SK-N-SH (cell line): ENCODE data around the gene EMILIN2. TPM values are rescaled to one million over a fixed set of nuclear protein-coding genes. Genes with fewer than 3 reads are reported as not detected.

ENCODE experiments used
- CTCF ChIA-PET: fragments of 300-600, 350-600 bp; formaldehyde crosslinking; extraction: SDS; loops from one replicate; lab custom pipeline; 2021; lab: Yijun Ruan, JAX
- POLR2A ChIA-PET: fragments of 350-600 bp; sonication (Branson Sonifier 250); formaldehyde crosslinking; extraction: SDS; loops from one replicate; lab custom pipeline; 2020; ENCODE audit warnings: antibody characterized with exemption, inconsistent platforms; lab: Yijun Ruan, JAX
- DNase-seq: peaks from one replicate; pipeline ENCODE4 v3.0.0; 2012
- H2AFZ ChIP-seq: fragments of 200-600 bp; sonication (generic); 2 replicates; pipeline ENCODE4 v1.8.1; 2016; ENCODE audit warnings: antibody characterized with exemption, mild to moderate bottlenecking, low read depth
- H3F3A ChIP-seq: fragments of 200-600 bp; sonication (generic); replicated peaks from 2 replicates; pipeline ENCODE3; 2016; ENCODE audit warnings: antibody characterized with exemption, mild to moderate bottlenecking; ENCODE audit not compliant: insufficient read depth
- H3K27ac ChIP-seq, 2 experiments: fragments of 200-500 bp in 1 of 2; fragments of 200-600 bp in 1 of 2; sonication (Bioruptor generic) in 1 of 2; sonication (generic), shearing (Covaris generic) in 1 of 2; 2 replicates each; pipeline versions ENCODE4 v1.5.1 to v1.6.1; 2014 to 2016; ENCODE audit warnings: low read depth in 2 of 2, inconsistent platforms in 1 of 2, low read length in 1 of 2, mild to moderate bottlenecking in 1 of 2, mixed read lengths in 1 of 2
- H3K27me3 ChIP-seq: fragments of 200-600 bp; sonication (generic), shearing (Covaris generic); 2 replicates; pipeline ENCODE4 v1.6.1; 2016; ENCODE audit warnings: mixed run types; ENCODE audit not compliant: insufficient read depth
- H3K36me3 ChIP-seq, 2 experiments: fragments of 200-500 bp in 1 of 2; fragments of 200-600 bp in 1 of 2; sonication (Bioruptor generic) in 1 of 2; sonication (generic) in 1 of 2; replicated peaks in 1 of 2; 2 replicates each; pipeline versions ENCODE3 to v1.5.1; 2014 to 2016; ENCODE audit warnings: low read length in 1 of 2, mild to moderate bottlenecking in 1 of 2; ENCODE audit not compliant: insufficient read depth in 2 of 2, control insufficient read depth in 1 of 2
- H3K4me1 ChIP-seq, 2 experiments: fragments of 200-500 bp in 1 of 2; fragments of 200-600 bp in 1 of 2; sonication (Bioruptor generic) in 1 of 2; sonication (generic), shearing (Covaris generic) in 1 of 2; 2 replicates each; pipeline versions ENCODE4 v1.5.1 to v1.6.1; 2014 to 2016; ENCODE audit warnings: low read depth in 1 of 2, low read length in 1 of 2, mixed run types in 1 of 2; ENCODE audit not compliant: insufficient read depth in 2 of 2, control insufficient read depth in 1 of 2
- H3K4me2 ChIP-seq: fragments of 200-600 bp; sonication (generic), shearing (Covaris generic); 2 replicates; pipeline ENCODE4 v1.6.1; 2017; ENCODE audit warnings: mixed run types
- H3K4me3 ChIP-seq, 2 experiments: fragments of 200-500 bp in 1 of 2; fragments of 200-600 bp in 1 of 2; sonication (Bioruptor generic) in 1 of 2; sonication (generic), shearing (Covaris generic) in 1 of 2; 2 replicates each; pipeline versions ENCODE4 v1.5.1 to v1.8.1; 2014 to 2016; ENCODE audit warnings: low read depth in 2 of 2, inconsistent platforms in 1 of 2, low read length in 1 of 2, mild to moderate bottlenecking in 1 of 2, mixed read lengths in 1 of 2, moderate library complexity in 1 of 2
- H3K79me2 ChIP-seq: fragments of 200-600 bp; sonication (generic); 2 replicates; pipeline ENCODE4 v1.8.1; 2017; ENCODE audit warnings: mild to moderate bottlenecking; ENCODE audit not compliant: insufficient read depth
- H3K9ac ChIP-seq: fragments of 200-600 bp; sonication (generic); 2 replicates; pipeline ENCODE4 v1.6.1; 2017; ENCODE audit warnings: mixed run types
- H3K9me2 ChIP-seq: fragments of 200-600 bp; sonication (generic); 2 replicates; pipeline ENCODE4 v1.6.1; 2017; ENCODE audit warnings: mixed run types
- H3K9me3 ChIP-seq: fragments of 200-600 bp; sonication (generic); 2 replicates; pipeline ENCODE4 v1.6.1; 2017; ENCODE audit warnings: mixed run types, mild to moderate bottlenecking, moderate library complexity
- H4K20me1 ChIP-seq: fragments of 200-600 bp; sonication (generic); 2 replicates; pipeline ENCODE4 v1.6.1; 2017; ENCODE audit warnings: mild to moderate bottlenecking, mixed run types; ENCODE audit not compliant: insufficient read depth
- CTCF ChIP-seq: fragments of 200-600 bp; sonication (generic); IDR thresholded peaks from 2 replicates; pipeline ENCODE4 v1.6.1; 2017; ENCODE audit warnings: antibody characterized with exemption, mild to moderate bottlenecking, moderate library complexity
- ELF1 ChIP-seq: IDR thresholded peaks from 2 replicates; pipeline ENCODE4 v1.4.0; 2012
- EP300 ChIP-seq, 2 experiments: IDR thresholded peaks; 2 replicates each; pipeline versions ENCODE4 v1.4.0 to v1.6.1; 2012; ENCODE audit warnings: borderline replicate concordance in 1 of 2, low read depth in 1 of 2, low read length in 1 of 2
- EZH2phosphoT487 ChIP-seq: fragments of 200-600 bp; sonication (generic); IDR thresholded peaks from 2 replicates; pipeline ENCODE4 v1.6.1; 2017; ENCODE audit warnings: low read depth, mixed run types, mild to moderate bottlenecking, antibody characterized with exemption, moderate library complexity, borderline replicate concordance
- FOSL2 ChIP-seq: IDR thresholded peaks from 2 replicates; pipeline ENCODE4 v1.4.0; 2012; ENCODE audit warnings: low read depth, mild to moderate bottlenecking, moderate library complexity, borderline replicate concordance
- FOXM1 ChIP-seq: IDR thresholded peaks from 2 replicates; pipeline ENCODE4 v1.4.0; 2012; ENCODE audit warnings: low read depth, mild to moderate bottlenecking
- MAX ChIP-seq: IDR thresholded peaks from 2 replicates; pipeline ENCODE4 v1.4.0; 2012; ENCODE audit warnings: low read depth
- MEF2A ChIP-seq: IDR thresholded peaks from 2 replicates; pipeline ENCODE4 v1.4.0; 2012; ENCODE audit warnings: low read depth, borderline replicate concordance
- NRF1 ChIP-seq: IDR thresholded peaks from 2 replicates; pipeline ENCODE4 v1.6.1; 2012; ENCODE audit warnings: low read depth, mild to moderate bottlenecking, low read length
- PBX3 ChIP-seq: IDR thresholded peaks from 2 replicates; pipeline ENCODE4; 2012
- RAD21 ChIP-seq: IDR thresholded peaks from 2 replicates; pipeline ENCODE4 v1.6.1; 2012; ENCODE audit warnings: mild to moderate bottlenecking, low read length
- RXRA ChIP-seq: IDR thresholded peaks from 2 replicates; pipeline ENCODE4 v1.4.0; 2012; ENCODE audit warnings: low read depth, mild to moderate bottlenecking, borderline replicate concordance
- SMC3 ChIP-seq: IDR thresholded peaks from 2 replicates; pipeline ENCODE4 v1.6.1; 2012; ENCODE audit warnings: low read depth, low read length, improper control_type of control experiment
- TAF1 ChIP-seq: IDR thresholded peaks from 2 replicates; pipeline ENCODE4 v1.6.1; 2012; ENCODE audit warnings: low read depth, mild to moderate bottlenecking, low read length, moderate library complexity, borderline replicate concordance
- USF2 ChIP-seq: fragments of 150-350 bp; IDR thresholded peaks from 2 replicates; pipeline ENCODE4 v1.6.1; 2017; ENCODE audit warnings: antibody characterized with exemption, low read length, low read depth, borderline replicate concordance
- YY1 ChIP-seq: IDR thresholded peaks from 2 replicates; pipeline ENCODE4 v1.4.0; 2012; ENCODE audit warnings: low read depth, mild to moderate bottlenecking
- WGBS: methylation state at CpG from one replicate; pipeline ENCODE4 v1.1.6; 2017; ENCODE audit warnings: low lambda C conversion rate; 5-methylcytosine and 5-hydroxymethylcytosine counted together
- polyA plus RNA-seq, 3 experiments: library from polyadenylated mRNA; depleted of rRNA; stranded (reverse); fragments of >200 nt; gene quantifications; 2 replicates each; pipeline ENCODE4 v1.2.3, GENCODE V29; 2012

The EMILIN2 gene
- polyA plus RNA-seq, 1 of the 3 experiments (the other 2 are of a cell fraction): 1.4 TPM

- Histone ChIP-seq H3K27me3 (no peaks in the 10 kb centered on the region; the same call in 1 of the 2 replicates), H3K4me2 (no peak overlapping the region), H4K20me1 (no peaks in the 10 kb centered on the region), H3K27ac (no peak overlapping the region), H3K9me2 (no peaks in the 10 kb centered on the region), H3K4me1 (no peaks in the 10 kb centered on the region; a peak in 1 of 4 replicates), H3F3A (no peaks in the 10 kb centered on the region), H3K79me2 (no peaks in the 10 kb centered on the region), H3K9me3 (no peaks in the 10 kb centered on the region), H3K36me3 (no peaks in the 10 kb centered on the region), H2AFZ (no peak overlapping the region), H3K4me3 (no peak overlapping the region), H3K9ac (no peak overlapping the region)
- 80% methylated on average over 22 of the region's 22 CpGs for WGBS
- CTCF ChIA-PET: interaction anchor here (1.6 kb wide), 1 partner anchor 10 kb away, joined by 5 read pairs; no protein-coding TSS in a partner anchor
- no peak for TF ChIP-seq NRF1
- no peak for TF ChIP-seq SMC3
- TF ChIP-seq MAX: no peak
- TF ChIP-seq RXRA: no peak
- no peak for TF ChIP-seq FOXM1
- TF ChIP-seq USF2: no peak
- TF ChIP-seq MEF2A: no peak
- no peak for DNase-seq
- POLR2A ChIA-PET: no interaction called here
Measured at GRCh38 chr18:2855560-2856350, 8.9 kb downstream of the EMILIN2 start.

GRCh38 chr18:2856547-2857170 is 9.9 kb downstream of the EMILIN2 start:
- CTCF ChIA-PET: no interaction called here
- Histone ChIP-seq H3K9me3 (no peaks in the 10 kb centered on the region), H3K36me3 (no peaks in the 10 kb centered on the region), H3K4me2 (no peak overlapping the region), H2AFZ (no peak overlapping the region)
- POLR2A ChIA-PET: no interaction called here
- no peak for DNase-seq
- TF ChIP-seq RAD21 (no peak), MAX (no peak), YY1 (no peak), EP300 (IDR thresholded peaks at IDR 0.05; ENCODE audit: borderline replicate concordance in 1 of 2, low read depth in 1 of 2, low read length in 1 of 2) (no peak), TAF1 (no peak), SMC3 (no peak), CTCF (no peak), ELF1 (no peak), RXRA (no peak), PBX3 (no peak), EZH2phosphoT487 (no peak), FOSL2 (no peak)
- TF ChIP-seq, all 33 proteins: peak for 0
- 69% methylated on average over 11 of the region's 11 CpGs for WGBS
- Histone ChIP-seq H3K27ac (no peak overlapping the region), H3K79me2 (no peaks in the 10 kb centered on the region), H3K9me2 (no peaks in the 10 kb centered on the region), H3K9ac (no peak overlapping the region), H3K4me1 (no peaks in the 10 kb centered on the region; a peak in 1 of 4 replicates), H3K27me3 (no peaks in the 10 kb centered on the region; the same call in 1 of the 2 replicates), H3F3A (no peaks in the 10 kb centered on the region), H3K4me3 (no peak overlapping the region), H4K20me1 (no peaks in the 10 kb centered on the region)
